Kidney epithelial cell (primary cell): ENCODE measurements around the gene GLS. TPM values are rescaled to one million over a fixed set of nuclear protein-coding genes. Genes with fewer than 3 reads are reported as not detected.

Experiments used
- DNase-seq: peaks from one replicate; pipeline ENCODE4 v3.0.0-alpha.2; 2010; ENCODE audit warnings: low read depth
- H3K27me3 ChIP-seq: 2 replicates; pipeline ENCODE4 v1.6.0; 2011; ENCODE audit warnings: low read length; ENCODE audit not compliant: control insufficient read depth, insufficient read depth
- H3K36me3 ChIP-seq: 2 replicates; pipeline ENCODE4 v1.5.1; 2011; ENCODE audit warnings: low read length; ENCODE audit not compliant: control insufficient read depth, insufficient read depth
- H3K4me3 ChIP-seq: 2 replicates; pipeline ENCODE4 v1.5.1; 2011; ENCODE audit warnings: low read depth, mild to moderate bottlenecking, control low read depth, low read length
- CTCF ChIP-seq: IDR thresholded peaks from 2 replicates; pipeline ENCODE4 v1.5.1; 2011; ENCODE audit warnings: mild to moderate bottlenecking, moderate library complexity, low read length, control low read depth, inconsistent platforms; ENCODE audit not compliant: insufficient read depth, poor library complexity, severe bottlenecking
- total RNA-seq: library from RNA; depleted of rRNA; stranded (reverse); fragments of >200 nt; gene quantifications from 2 replicates; pipeline ENCODE4 v1.2.3, GENCODE V29; 2015

GLS gene
- total RNA-seq, 1 donor from 2014 or later = 85.0 TPM

DNA sequence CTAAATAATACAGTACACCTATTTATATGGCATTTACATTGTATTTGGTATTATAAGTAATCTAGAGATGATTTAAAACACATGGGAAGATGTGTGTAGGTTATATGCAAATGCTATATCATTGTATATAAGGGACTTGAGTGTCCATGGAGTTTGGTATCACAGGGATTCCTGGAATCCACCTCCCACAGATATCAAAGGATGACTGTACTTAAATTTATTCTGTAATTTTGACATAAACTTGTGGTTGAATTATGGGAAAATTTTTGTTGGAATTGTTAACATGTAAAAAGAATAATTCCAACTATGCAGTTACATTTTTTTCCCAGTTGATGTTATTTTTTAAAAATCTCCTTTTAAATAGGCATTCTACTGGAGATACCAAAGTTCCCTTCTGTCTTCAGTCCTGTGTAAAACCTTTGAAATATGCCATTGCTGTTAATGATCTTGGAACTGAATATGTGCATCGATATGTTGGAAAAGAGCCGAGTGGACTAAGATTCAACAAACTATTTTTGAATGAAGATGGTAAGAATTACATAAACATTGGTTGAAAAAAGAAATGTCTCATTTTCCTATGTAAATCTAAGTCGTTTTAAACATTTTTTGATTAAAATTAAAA, 24.1 kb downstream of the GLS start:
- no peak overlapping the region for H3K4me3 ChIP-seq
- H3K36me3 ChIP-seq = no peaks in the 10 kb centered on the region
- no peak for TF ChIP-seq CTCF
- no peaks in the 10 kb centered on the region for H3K27me3 ChIP-seq
- DNase-seq = no peak

- no peaks in the 10 kb centered on the region for H3K27me3 ChIP-seq
- no peak for TF ChIP-seq CTCF
Observed at GRCh38 chr2:190908532-190908931, 27.9 kb downstream of the GLS start.

DNA sequence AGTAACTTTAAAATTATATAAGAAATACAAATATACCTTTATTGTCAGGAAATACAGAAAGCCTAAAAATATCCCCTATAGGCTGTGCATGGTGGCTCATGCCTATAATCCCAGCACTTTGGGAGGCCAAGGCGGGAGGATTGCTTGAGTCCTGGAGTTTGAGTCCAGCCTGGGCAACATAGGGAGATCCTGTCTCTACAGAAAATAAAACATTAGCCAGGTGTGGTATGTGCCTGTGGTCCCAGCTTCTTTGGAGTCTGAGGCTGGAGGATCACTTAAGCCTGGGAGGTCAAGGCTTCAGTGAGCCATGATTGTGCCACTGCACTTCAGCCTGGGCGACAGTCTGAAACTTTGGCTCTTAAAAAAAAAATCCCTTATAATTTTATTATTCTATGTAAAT, 29.1 kb downstream of the GLS start:
- no peak for TF ChIP-seq CTCF
- no peak overlapping the region for H3K4me3 ChIP-seq
- no peak for DNase-seq
- H3K36me3 ChIP-seq = peaks cover 2% of the 10 kb centered on the region
- no peaks in the 10 kb centered on the region for H3K27me3 ChIP-seq

More at GRCh38 chr2:190908532-190908931, 27.9 kb downstream of the GLS start:
- Histone ChIP-seq H3K36me3 (no peaks in the 10 kb centered on the region), H3K4me3 (no peak overlapping the region)
- DNase-seq = no peak

- no peak for TF ChIP-seq CTCF
- H3K27me3 ChIP-seq = no peaks in the 10 kb centered on the region
- DNase-seq = no peak
- H3K36me3 ChIP-seq = peaks cover 2% of the 10 kb centered on the region
- no peak overlapping the region for H3K4me3 ChIP-seq
Observed at GRCh38 chr2:190910341-190911136, 29.9 kb downstream of the GLS start.

GRCh38 chr2:190911813-190912212, 31.2 kb downstream of the GLS start:
- H3K27me3 ChIP-seq = no peaks in the 10 kb centered on the region
- DNase-seq = no peak
- no peak overlapping the region for H3K4me3 ChIP-seq
- TF ChIP-seq CTCF = no peak
- peaks cover 2% of the 10 kb centered on the region for H3K36me3 ChIP-seq
